ENCODE measurements around the gene HSPA4. TPM values are rescaled to one million over a fixed set of nuclear protein-coding genes. Genes with fewer than 3 reads are reported as not detected.
A peak's percentile ranks its signal among the peaks of the same experiment; 100 is the strongest.

Gene HSPA4
- total RNA-seq, 1 donor from 2014 or later = 133 TPM

DNA sequence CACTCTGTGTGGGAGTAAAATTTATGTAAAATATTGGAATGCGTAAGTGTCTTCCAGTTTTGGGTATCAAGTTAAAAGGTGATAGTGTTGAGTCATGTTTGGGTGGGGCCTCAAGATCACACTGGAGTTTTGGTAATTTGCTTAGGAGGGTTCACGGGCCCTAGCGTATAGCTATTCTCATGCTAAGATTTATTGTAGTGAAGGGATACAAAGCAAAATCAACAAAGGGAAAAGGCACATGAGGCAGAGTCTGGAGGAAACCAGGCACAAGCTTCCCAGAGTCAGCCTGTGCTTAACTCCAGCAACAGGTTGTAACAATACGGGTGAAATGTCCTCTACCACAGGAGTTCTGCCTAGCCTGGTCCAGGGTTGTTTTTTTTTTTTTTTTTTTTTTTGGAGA is 20.2 kb downstream of the HSPA4 start:
- no peak overlapping the region for H3K4me3 Mint-ChIP-seq (ENCODE audit: low read depth)
- peak overlapping the region; percentile 47 for H3K27ac Mint-ChIP-seq
- H3K27me3 Mint-ChIP-seq = no peaks in the 10 kb centered on the region
- TF ChIP-seq, protein P1, sequence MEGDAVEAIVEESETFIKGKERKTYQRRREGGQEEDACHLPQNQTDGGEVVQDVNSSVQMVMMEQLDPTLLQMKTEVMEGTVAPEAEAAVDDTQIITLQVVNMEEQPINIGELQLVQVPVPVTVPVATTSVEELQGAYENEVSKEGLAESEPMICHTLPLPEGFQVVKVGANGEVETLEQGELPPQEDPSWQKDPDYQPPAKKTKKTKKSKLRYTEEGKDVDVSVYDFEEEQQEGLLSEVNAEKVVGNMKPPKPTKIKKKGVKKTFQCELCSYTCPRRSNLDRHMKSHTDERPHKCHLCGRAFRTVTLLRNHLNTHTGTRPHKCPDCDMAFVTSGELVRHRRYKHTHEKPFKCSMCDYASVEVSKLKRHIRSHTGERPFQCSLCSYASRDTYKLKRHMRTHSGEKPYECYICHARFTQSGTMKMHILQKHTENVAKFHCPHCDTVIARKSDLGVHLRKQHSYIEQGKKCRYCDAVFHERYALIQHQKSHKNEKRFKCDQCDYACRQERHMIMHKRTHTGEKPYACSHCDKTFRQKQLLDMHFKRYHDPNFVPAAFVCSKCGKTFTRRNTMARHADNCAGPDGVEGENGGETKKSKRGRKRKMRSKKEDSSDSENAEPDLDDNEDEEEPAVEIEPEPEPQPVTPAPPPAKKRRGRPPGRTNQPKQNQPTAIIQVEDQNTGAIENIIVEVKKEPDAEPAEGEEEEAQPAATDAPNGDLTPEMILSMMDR (IDR thresholded peaks at IDR 0.05; ENCODE audit: unreplicated experiment) = no peak
- no peak for DNase-seq (ENCODE audit: low spot score, unreplicated experiment)
- no peaks in the 10 kb centered on the region for H3K4me1 Mint-ChIP-seq (ENCODE audit: low read depth)
- H3K9me3 Mint-ChIP-seq (ENCODE audit: low read depth) = no peaks in the 10 kb centered on the region
- peaks cover 42% of the 10 kb centered on the region for H3K36me3 Mint-ChIP-seq (ENCODE audit: insufficient read depth)

GRCh38 chr5:133075572-133076536 is 24.0 kb downstream of the HSPA4 start:
- TF ChIP-seq, protein P1 (IDR thresholded peaks at IDR 0.05; ENCODE audit: unreplicated experiment) = no peak
- Mint-ChIP-seq H3K4me3 (ENCODE audit: low read depth) (no peak overlapping the region), H3K36me3 (ENCODE audit: insufficient read depth) (peaks cover 29% of the 10 kb centered on the region), H3K27me3 (no peaks in the 10 kb centered on the region), H3K4me1 (ENCODE audit: low read depth) (no peaks in the 10 kb centered on the region), H3K9me3 (ENCODE audit: low read depth) (no peaks in the 10 kb centered on the region), H3K27ac (no peak overlapping the region)
- no peak for DNase-seq (ENCODE audit: low spot score, unreplicated experiment)

DNA sequence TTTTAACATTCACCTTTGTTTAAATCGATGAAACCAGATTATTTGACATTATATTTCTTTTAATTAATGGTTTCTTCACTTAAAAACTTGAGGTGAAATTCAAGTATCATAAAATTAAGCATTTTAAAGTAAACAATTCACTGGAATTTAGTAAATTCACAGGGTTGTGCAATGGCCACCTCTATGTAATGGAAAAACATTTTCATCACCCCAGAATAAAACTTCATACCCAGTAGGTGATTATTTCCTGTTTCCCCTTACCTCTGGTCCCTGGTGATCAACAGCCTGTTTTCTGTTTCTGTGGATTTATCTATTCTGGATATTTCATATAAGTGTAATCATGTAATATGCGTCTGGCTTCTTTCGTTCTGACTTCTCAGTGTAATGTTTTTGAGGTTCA is 27.2 kb downstream of the HSPA4 start:
- H3K4me1 Mint-ChIP-seq (ENCODE audit: low read depth) = no peaks in the 10 kb centered on the region
- no peak for DNase-seq (ENCODE audit: low spot score, unreplicated experiment)
- no peaks in the 10 kb centered on the region for H3K27me3 Mint-ChIP-seq
- H3K9me3 Mint-ChIP-seq (ENCODE audit: low read depth) = no peaks in the 10 kb centered on the region
- TF ChIP-seq, protein P1 (IDR thresholded peaks at IDR 0.05; ENCODE audit: unreplicated experiment) = no peak
- H3K4me3 Mint-ChIP-seq (ENCODE audit: low read depth) = no peak overlapping the region
- H3K27ac Mint-ChIP-seq = no peak overlapping the region
- H3K36me3 Mint-ChIP-seq (ENCODE audit: insufficient read depth) = peaks cover 23% of the 10 kb centered on the region

- H3K4me3 Mint-ChIP-seq (ENCODE audit: low read depth) = no peak overlapping the region
- no peaks in the 10 kb centered on the region for H3K27me3 Mint-ChIP-seq
- no peaks in the 10 kb centered on the region for H3K9me3 Mint-ChIP-seq (ENCODE audit: low read depth)
- H3K4me1 Mint-ChIP-seq (ENCODE audit: low read depth) = no peaks in the 10 kb centered on the region
- no peak overlapping the region for H3K27ac Mint-ChIP-seq
- TF ChIP-seq, protein P1 (IDR thresholded peaks at IDR 0.05; ENCODE audit: unreplicated experiment) = no peak
- peaks cover 24% of the 10 kb centered on the region for H3K36me3 Mint-ChIP-seq (ENCODE audit: insufficient read depth)
- DNase-seq (ENCODE audit: low spot score, unreplicated experiment) = no peak
These were observed 29.2 kb downstream of the HSPA4 start for GRCh38 chr5:133081036-133081435.

DNA sequence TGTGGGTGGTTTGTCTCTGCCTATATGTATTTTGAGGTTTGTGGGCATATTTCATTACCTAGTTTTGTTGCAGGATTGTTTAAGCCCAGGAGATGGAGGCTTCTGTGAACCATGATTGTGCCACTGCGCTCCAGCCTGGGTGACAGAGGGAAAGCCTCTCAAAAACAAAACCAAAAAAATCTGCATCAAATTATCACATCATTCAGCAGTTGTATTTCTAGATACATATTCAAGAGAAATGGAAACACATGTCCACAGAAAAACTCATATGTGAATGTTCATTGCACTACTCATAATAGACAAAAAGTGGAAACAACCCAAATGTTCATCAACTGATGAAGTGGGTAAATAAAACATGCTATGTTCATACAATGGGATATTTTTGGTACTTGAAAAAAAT is 29.9 kb downstream of the HSPA4 start:
- H3K36me3 Mint-ChIP-seq (ENCODE audit: insufficient read depth) = peaks cover 27% of the 10 kb centered on the region
- no peaks in the 10 kb centered on the region for H3K27me3 Mint-ChIP-seq
- TF ChIP-seq, protein P1 (IDR thresholded peaks at IDR 0.05; ENCODE audit: unreplicated experiment) = no peak
- no peak overlapping the region for H3K27ac Mint-ChIP-seq
- no peak overlapping the region for H3K4me3 Mint-ChIP-seq (ENCODE audit: low read depth)
- H3K4me1 Mint-ChIP-seq (ENCODE audit: low read depth) = no peaks in the 10 kb centered on the region
- DNase-seq (ENCODE audit: low spot score, unreplicated experiment) = no peak
- H3K9me3 Mint-ChIP-seq (ENCODE audit: low read depth) = no peaks in the 10 kb centered on the region

Measured in progenitor cell of endocrine pancreas (in vitro differentiated cells).